ENCODE results near the gene AJAP1.

DNA sequence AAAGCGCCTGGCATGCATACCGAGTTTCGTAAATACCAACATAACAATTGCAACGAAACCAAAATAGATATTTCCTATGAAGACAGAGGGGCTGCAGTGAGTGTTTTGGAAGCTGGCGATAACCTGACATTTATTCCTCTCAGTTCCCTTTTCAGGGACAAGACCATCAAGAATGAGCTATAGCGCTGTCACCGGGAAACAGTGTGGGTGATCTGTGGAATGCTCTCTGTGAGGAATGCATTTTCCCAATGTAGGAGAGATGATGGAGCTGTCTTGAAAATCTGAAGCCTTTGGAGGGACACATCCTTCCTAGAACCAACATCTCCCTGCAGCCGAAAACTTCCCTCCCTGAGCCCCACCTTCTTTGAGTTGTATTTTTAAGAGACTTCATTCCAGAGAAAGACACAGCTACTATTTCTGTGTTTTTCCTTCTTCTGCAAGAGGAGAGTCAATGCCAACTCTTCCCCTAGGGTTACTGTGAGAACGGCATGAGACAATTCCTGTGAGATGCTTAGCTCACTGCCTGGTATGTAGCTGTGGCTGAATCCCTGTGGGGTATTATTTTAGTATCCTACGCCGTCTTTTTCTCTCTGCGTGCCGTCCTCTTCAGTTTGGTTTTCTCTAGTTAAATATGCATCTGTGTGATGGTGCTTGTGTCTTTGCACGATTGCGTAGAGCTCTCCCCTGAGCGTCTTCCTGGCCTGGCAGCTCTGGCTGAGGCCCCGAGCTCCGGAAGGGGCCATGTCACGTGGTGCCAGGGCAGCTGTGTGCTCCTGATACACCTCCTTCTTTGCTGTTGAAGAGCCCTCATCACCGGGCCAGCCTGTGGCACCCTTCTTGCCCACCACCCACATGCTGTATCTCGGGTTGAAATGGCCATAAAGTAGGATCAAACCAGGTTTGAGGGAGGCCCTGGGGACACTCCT, 45.2 kb downstream of the AJAP1 start:
- TF ChIP-seq, protein P1, sequence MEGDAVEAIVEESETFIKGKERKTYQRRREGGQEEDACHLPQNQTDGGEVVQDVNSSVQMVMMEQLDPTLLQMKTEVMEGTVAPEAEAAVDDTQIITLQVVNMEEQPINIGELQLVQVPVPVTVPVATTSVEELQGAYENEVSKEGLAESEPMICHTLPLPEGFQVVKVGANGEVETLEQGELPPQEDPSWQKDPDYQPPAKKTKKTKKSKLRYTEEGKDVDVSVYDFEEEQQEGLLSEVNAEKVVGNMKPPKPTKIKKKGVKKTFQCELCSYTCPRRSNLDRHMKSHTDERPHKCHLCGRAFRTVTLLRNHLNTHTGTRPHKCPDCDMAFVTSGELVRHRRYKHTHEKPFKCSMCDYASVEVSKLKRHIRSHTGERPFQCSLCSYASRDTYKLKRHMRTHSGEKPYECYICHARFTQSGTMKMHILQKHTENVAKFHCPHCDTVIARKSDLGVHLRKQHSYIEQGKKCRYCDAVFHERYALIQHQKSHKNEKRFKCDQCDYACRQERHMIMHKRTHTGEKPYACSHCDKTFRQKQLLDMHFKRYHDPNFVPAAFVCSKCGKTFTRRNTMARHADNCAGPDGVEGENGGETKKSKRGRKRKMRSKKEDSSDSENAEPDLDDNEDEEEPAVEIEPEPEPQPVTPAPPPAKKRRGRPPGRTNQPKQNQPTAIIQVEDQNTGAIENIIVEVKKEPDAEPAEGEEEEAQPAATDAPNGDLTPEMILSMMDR (IDR thresholded peaks at IDR 0.05), result no peak
- no peak for TF ChIP-seq POLR2A (IDR thresholded peaks at IDR 0.05)

All from ovary (tissue), 3 donors.